MCF 10A (cell line): ENCODE measurements around the gene ADAM12. TPM values are rescaled to one million over a fixed set of nuclear protein-coding genes. Genes with fewer than 3 reads are reported as not detected.

Source experiments
- BruUV-seq: library from RNA; stranded (reverse); fragments of 400-500 nt; replicated peaks from 2 replicates; lab custom pipeline; 2021; lab: Mats Ljungman, UMichigan
- CTCF ChIA-PET: fragments of 300-600 bp; sonication (Branson Sonifier 250); formaldehyde crosslinking; extraction: SDS; loops from one replicate; lab custom pipeline; 2021; ENCODE audit warnings: antibody characterized with exemption, inconsistent platforms; lab: Yijun Ruan, JAX
- POLR2A ChIA-PET: fragments of 300-600, 350-650 bp; sonication (Branson Sonifier 250); formaldehyde crosslinking; extraction: SDS; loops from one replicate; lab custom pipeline; 2020; ENCODE audit warnings: antibody characterized with exemption, inconsistent platforms; lab: Yijun Ruan, JAX
- DNase-seq: peaks from one replicate; pipeline ENCODE4 v3.0.0-alpha.2; 2018; ENCODE audit not compliant: unreplicated experiment
- H3K27ac Mint-ChIP-seq: one replicate; pipeline ENCODE4 v1.8.0; 2022; ENCODE audit warnings: mild to moderate bottlenecking, low read depth, mixed read lengths; ENCODE audit not compliant: unreplicated experiment
- H3K27me3 Mint-ChIP-seq: one replicate; pipeline ENCODE4 v1.8.0; 2022; ENCODE audit warnings: mixed read lengths; ENCODE audit not compliant: insufficient read depth, unreplicated experiment
- H3K36me3 Mint-ChIP-seq: one replicate; pipeline ENCODE4 v1.8.0; 2022; ENCODE audit warnings: mild to moderate bottlenecking, moderate library complexity, mixed read lengths; ENCODE audit not compliant: insufficient read depth, unreplicated experiment
- H3K4me1 Mint-ChIP-seq: one replicate; pipeline ENCODE4 v1.8.0; 2022; ENCODE audit warnings: mixed read lengths; ENCODE audit not compliant: insufficient read depth, unreplicated experiment
- H3K4me3 Mint-ChIP-seq: one replicate; pipeline ENCODE4 v1.8.0; 2022; ENCODE audit warnings: mild to moderate bottlenecking, moderate library complexity, mixed read lengths; ENCODE audit not compliant: unreplicated experiment
- H3K9me3 Mint-ChIP-seq: one replicate; pipeline ENCODE4 v1.8.0; 2022; ENCODE audit warnings: mixed read lengths; ENCODE audit not compliant: unreplicated experiment
- intact Hi-C: fragments of 100-400 bp; cut with micrococcal nuclease; formaldehyde crosslinking; loops from 2 replicates; pipeline ENCODE4 v1.14.1; 2022
- total RNA-seq: library from RNA; stranded (reverse); gene quantifications from 2 replicates; pipeline ENCODE4 v1.2.3, GENCODE V29; 2022
- TF ChIP-seq, protein P1 (sequence below): fragments of 200-600 bp; IDR thresholded peaks from one replicate; pipeline ENCODE4 v1.8.0; 2022; ENCODE audit warnings: antibody characterized with exemption, mild to moderate bottlenecking; ENCODE audit not compliant: unreplicated experiment

ADAM12 gene
- total RNA-seq, 1 experiment from 2014 or later = 2.2 TPM

- no peak overlapping the region for H3K4me3 Mint-ChIP-seq
- BruUV-seq = no TSS peak
- H3K4me1 Mint-ChIP-seq = no peaks in the 10 kb centered on the region
- TF ChIP-seq, protein P1, sequence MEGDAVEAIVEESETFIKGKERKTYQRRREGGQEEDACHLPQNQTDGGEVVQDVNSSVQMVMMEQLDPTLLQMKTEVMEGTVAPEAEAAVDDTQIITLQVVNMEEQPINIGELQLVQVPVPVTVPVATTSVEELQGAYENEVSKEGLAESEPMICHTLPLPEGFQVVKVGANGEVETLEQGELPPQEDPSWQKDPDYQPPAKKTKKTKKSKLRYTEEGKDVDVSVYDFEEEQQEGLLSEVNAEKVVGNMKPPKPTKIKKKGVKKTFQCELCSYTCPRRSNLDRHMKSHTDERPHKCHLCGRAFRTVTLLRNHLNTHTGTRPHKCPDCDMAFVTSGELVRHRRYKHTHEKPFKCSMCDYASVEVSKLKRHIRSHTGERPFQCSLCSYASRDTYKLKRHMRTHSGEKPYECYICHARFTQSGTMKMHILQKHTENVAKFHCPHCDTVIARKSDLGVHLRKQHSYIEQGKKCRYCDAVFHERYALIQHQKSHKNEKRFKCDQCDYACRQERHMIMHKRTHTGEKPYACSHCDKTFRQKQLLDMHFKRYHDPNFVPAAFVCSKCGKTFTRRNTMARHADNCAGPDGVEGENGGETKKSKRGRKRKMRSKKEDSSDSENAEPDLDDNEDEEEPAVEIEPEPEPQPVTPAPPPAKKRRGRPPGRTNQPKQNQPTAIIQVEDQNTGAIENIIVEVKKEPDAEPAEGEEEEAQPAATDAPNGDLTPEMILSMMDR = no peak
- no peak overlapping the region for H3K27ac Mint-ChIP-seq
- intact Hi-C loops = loop anchor here (10.0 kb wide), 1 partner anchor 141 kb away; no protein-coding TSS in a partner anchor
- CTCF ChIA-PET = no interaction called here
- POLR2A ChIA-PET = no interaction called here
- peaks cover 15% of the 10 kb centered on the region for H3K27me3 Mint-ChIP-seq
- H3K36me3 Mint-ChIP-seq = no peaks in the 10 kb centered on the region
- DNase-seq = no peak
- no peaks in the 10 kb centered on the region for H3K9me3 Mint-ChIP-seq
These were observed 224.8 kb downstream of the ADAM12 start for GRCh38 chr10:126163506-126163905.

DNA sequence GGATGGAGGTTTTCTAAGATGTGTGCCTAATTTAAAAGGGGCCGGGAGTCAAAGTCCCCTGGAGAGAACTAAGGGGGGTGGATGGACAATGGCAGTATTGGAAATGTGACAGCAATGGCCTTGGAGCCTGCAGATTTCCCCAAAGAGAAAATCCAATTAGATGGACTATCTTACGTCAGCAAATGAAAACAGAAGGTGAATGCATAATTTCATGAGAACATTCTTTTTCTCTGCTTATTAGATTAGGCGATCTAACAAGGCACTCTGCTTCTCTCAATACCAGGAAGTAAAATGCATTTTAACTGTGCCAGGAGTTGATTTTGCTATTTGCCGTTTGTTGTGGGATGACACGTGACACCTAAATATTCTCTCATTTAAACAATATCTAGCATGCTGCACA lies 226.6 kb downstream of the ADAM12 start:
- BruUV-seq = no TSS peak
- Mint-ChIP-seq H3K36me3 (no peaks in the 10 kb centered on the region), H3K4me1 (no peaks in the 10 kb centered on the region), H3K27me3 (peaks cover 28% of the 10 kb centered on the region), H3K9me3 (no peaks in the 10 kb centered on the region), H3K27ac (no peak overlapping the region), H3K4me3 (no peak overlapping the region)
- intact Hi-C loops = loop anchor here (1.0 to 10.0 kb wide), 6 partner anchors 143 to 588 kb away; no protein-coding TSS in a partner anchor
- TF ChIP-seq, protein P1 = no peak
- CTCF ChIA-PET = interaction anchor here (0.6 to 0.7 kb wide), 5 partner anchors 40 to 814 kb away, joined by 3 to 5 read pairs (median 3); no protein-coding TSS in a partner anchor
- DNase-seq = no peak
- POLR2A ChIA-PET = no interaction called here

DNA sequence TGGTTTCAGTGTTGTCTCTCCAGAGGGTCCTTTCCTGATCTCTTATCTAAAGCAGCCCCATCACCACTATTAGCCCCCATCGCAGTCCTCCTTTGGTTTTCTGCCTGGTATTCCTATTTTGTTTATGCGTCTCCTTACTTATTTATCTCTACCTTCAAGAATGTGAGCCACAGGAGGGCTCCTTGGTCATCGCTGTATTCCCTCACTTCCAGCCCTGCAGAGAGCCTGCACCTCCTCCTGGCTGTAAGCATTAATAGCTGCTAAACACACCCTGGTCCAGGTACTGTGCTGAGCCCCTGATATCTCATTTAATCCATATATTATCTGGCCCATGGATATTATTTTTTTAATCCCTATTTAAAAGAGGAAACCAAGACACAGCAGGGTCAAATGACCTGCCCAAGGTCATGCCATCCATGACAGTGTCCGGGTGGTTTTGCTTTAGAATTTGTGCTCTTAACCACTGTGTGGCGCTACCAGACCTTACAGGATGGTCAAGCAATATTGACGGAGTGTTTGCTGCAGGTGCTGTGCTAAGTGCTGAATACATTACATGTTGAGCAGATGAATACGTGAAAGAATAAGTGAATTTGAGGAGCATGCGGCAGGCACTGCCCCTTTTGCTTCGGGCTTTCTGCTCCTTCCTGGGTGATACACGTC lies 227.2 kb downstream of the ADAM12 start:
- ChIA-PET CTCF (interaction anchor here (0.6 to 1.5 kb wide), 8 partner anchors 19 to 814 kb away, joined by 3 to 7 read pairs (median 4); no protein-coding TSS in a partner anchor), POLR2A (no interaction called here)
- intact Hi-C loops = loop anchor here (1.0 to 10.0 kb wide), 6 partner anchors 144 to 588 kb away; no protein-coding TSS in a partner anchor
- H3K27me3 Mint-ChIP-seq = peaks cover 28% of the 10 kb centered on the region
- no peaks in the 10 kb centered on the region for H3K36me3 Mint-ChIP-seq
- H3K9me3 Mint-ChIP-seq = no peaks in the 10 kb centered on the region
- TF ChIP-seq, protein P1 = peak; percentile 48
- BruUV-seq = no TSS peak
- DNase-seq = peak; percentile 54
- no peak overlapping the region for H3K27ac Mint-ChIP-seq
- H3K4me3 Mint-ChIP-seq = no peak overlapping the region
- no peaks in the 10 kb centered on the region for H3K4me1 Mint-ChIP-seq

- no TSS peak for BruUV-seq
- POLR2A ChIA-PET = no interaction called here
- no peak for DNase-seq
- H3K9me3 Mint-ChIP-seq = no peaks in the 10 kb centered on the region
- H3K27ac Mint-ChIP-seq = no peak overlapping the region
- intact Hi-C loops = loop anchor here (2.0 to 10.0 kb wide), 2 partner anchors 144 to 226 kb away; no protein-coding TSS in a partner anchor
- peaks cover 28% of the 10 kb centered on the region for H3K27me3 Mint-ChIP-seq
- H3K36me3 Mint-ChIP-seq = no peaks in the 10 kb centered on the region
- no peak overlapping the region for H3K4me3 Mint-ChIP-seq
- no peaks in the 10 kb centered on the region for H3K4me1 Mint-ChIP-seq
- TF ChIP-seq, protein P1 = no peak
- CTCF ChIA-PET = interaction anchor here (0.6 to 1.5 kb wide), 7 partner anchors 13 to 341 kb away, joined by 3 to 7 read pairs (median 4); no protein-coding TSS in a partner anchor
These were observed 227.7 kb downstream of the ADAM12 start for GRCh38 chr10:126160571-126160970.
